ENCODE measurements around the gene SNCA. TPM values are rescaled to one million over a fixed set of nuclear protein-coding genes. Genes with fewer than 3 reads are reported as not detected.
A peak's percentile ranks its signal among the peaks of the same experiment; 100 is the strongest.

SNCA gene
- total RNA-seq, 2 experiments from 2014 or later: 1.7 to 2.8 TPM

DNA sequence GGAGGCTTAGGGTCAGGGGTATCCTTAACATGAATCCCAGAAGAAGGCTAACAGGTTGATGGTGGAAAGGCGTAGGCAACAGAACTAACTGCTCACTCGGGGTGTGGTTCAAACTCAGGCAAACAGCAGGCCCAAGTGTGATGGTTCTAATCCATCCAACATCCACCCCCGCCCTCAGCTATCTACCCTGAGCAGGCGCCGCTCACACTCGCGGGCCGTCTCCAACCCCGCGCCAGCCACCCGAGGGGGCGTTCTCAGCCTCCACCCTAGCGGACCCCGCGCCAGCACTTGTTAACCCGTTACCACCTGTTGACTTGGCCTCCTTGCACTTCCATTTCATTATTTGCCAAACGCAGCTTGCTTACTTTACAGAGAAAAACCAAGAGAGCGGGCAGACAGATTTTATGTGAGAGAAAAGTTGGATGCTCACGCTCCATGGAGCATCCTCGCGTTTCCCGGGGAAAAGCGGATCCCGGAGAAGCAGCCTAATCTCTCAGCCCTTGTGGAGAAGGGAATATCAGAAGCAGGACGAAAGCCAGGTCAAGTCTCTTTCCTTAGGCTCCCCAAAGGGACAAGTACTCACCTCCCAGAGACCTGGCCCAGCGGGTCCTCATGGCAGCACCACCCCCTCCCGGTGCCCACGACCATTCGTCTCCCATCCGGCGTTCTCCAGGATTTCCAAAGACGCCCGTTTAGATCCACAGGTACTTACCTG lies 773 bp downstream of the SNCA start:
- Mint-ChIP-seq H3K27me3 (peaks cover 61% of the 10 kb centered on the region), H3K9me3 (no peaks in the 10 kb centered on the region), H3K4me3 (peak overlapping the region; percentile 64), H3K27ac (no peak overlapping the region), H3K36me3 (peaks cover 1% of the 10 kb centered on the region), H3K4me1 (peaks cover 22% of the 10 kb centered on the region)
- ATAC-seq (ENCODE audit: low read depth): no peak
- no peak for DNase-seq
- POLR2A ChIA-PET: no interaction called here

DNA sequence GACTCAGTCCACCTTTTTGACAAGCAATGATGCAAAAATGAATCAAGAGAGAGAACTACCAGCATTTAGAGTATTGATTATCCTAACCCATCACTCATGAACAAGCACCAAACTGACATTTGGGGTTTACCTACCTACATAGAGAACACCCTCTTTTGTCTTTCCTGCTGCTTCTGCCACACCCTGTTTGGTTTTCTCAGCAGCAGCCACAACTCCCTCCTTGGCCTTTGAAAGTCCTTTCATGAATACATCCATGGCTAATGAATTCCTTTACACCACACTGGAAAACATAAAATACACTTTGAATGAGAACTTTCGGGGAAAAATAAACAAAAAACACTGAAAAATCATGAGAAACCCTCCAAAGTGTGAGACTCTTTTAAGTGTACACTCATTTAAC lies 1.5 kb downstream of the SNCA start:
- H3K36me3 Mint-ChIP-seq: peaks cover 1% of the 10 kb centered on the region
- DNase-seq: no peak
- H3K4me1 Mint-ChIP-seq: peaks cover 22% of the 10 kb centered on the region
- POLR2A ChIA-PET: no interaction called here
- no peaks in the 10 kb centered on the region for H3K9me3 Mint-ChIP-seq
- ATAC-seq (ENCODE audit: low read depth): no peak
- H3K27me3 Mint-ChIP-seq: peaks cover 54% of the 10 kb centered on the region
- H3K27ac Mint-ChIP-seq: no peak overlapping the region
- peak overlapping the region; percentile 33 for H3K4me3 Mint-ChIP-seq

DNA sequence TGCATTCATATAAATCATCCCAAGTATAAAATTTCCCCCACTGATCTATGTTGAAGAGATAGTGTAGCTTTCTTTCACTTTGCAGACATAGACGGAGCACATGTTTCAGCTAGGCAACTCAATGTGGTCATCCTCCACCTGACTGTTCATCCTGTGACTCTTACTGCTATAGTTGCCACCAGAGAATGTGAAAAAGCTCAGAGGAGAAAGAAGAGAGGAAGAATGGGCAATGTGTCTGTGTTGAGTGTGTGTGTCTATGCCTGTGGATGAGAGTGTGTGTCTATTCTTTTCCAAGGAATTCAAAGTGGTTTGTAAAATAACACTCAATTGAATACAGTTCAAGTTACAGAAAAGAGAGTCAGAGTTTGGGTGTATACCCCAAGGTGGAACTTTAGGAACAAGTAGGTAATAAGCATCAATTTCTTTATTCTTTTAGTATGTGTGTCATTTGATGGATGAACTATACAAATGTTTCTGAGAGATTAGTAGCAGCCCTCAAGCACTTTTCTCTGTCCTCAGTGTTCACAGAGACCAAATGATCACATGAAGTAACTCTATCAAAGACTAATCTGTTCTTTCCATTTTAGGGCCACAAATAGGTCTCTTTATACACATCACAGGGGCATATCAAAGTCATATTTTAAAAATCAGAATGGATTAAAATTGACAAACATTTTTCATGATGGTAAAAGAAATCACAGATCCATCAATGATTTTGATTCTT lies 2.3 kb downstream of the SNCA start:
- POLR2A ChIA-PET: no interaction called here
- Mint-ChIP-seq H3K27me3 (peaks cover 49% of the 10 kb centered on the region), H3K4me3 (no peak overlapping the region), H3K4me1 (peaks cover 27% of the 10 kb centered on the region), H3K36me3 (peaks cover 3% of the 10 kb centered on the region), H3K27ac (no peak overlapping the region), H3K9me3 (no peaks in the 10 kb centered on the region)
- DNase-seq (no peak), ATAC-seq (ENCODE audit: low read depth) (no peak)

DNA sequence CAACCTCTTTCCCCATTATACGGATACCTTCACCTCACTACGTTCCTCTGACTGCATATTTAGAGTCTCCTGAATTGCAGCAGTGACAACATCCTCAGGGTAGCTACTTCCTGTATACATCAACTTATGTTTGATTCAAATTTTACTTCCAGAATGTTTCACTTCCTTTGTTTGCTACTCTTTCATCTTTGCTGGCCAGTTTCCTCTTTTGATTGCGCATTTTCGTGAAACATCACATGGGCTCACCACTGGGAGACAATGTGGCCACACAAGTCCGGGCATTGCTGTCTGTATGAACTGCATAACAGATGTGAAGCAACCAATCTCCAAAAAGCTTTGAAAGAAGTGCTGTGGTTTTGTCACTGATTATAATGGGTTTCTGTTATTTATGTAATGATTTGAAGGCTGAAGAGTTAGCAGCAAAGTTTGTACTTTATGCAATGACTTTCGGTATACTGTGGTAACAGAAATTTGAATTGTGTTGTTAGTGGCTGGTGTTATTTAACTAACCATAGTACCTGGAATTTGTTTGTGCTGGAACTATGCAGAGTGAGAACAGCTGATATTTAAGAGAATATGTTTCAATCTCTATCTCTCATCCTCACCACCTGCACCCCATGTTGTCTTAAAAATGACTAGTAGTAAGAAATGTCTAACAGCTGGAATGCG lies 7.4 kb downstream of the SNCA start:
- Mint-ChIP-seq H3K4me1 (peaks cover 16% of the 10 kb centered on the region), H3K27ac (peak overlapping the region; percentile 73), H3K27me3 (peaks cover 14% of the 10 kb centered on the region), H3K9me3 (no peaks in the 10 kb centered on the region), H3K36me3 (peaks cover 8% of the 10 kb centered on the region), H3K4me3 (peak overlapping the region; percentile 67)
- ATAC-seq (ENCODE audit: low read depth) (peak; percentile 91), DNase-seq (peak; percentile 39)
- POLR2A ChIA-PET: no interaction called here

DNA sequence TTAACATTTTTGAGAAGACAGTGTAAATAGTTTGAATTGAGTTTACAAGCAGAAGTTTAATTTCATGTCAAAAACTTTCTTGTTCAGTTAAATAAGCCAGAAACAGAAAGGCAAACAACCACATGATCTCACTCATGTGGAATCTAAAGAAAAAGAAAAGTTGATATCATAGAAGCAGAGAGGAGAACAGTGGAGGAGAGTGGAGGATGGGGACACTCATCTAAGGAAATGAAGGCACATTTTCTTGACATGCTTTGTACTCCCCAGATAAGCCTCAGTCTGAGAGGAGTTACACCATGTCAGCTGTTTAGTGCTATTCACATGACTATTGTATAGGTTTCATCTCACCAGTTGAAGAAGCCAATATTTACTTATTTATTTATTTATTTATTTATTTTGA lies 13.5 kb downstream of the SNCA start:
- ATAC-seq (ENCODE audit: low read depth): no peak
- Mint-ChIP-seq H3K36me3 (peaks cover 2% of the 10 kb centered on the region), H3K4me3 (no peak overlapping the region), H3K9me3 (no peaks in the 10 kb centered on the region), H3K4me1 (peaks cover 4% of the 10 kb centered on the region), H3K27me3 (peaks cover 18% of the 10 kb centered on the region), H3K27ac (no peak overlapping the region)
- POLR2A ChIA-PET: no interaction called here
- DNase-seq: no peak

DNA sequence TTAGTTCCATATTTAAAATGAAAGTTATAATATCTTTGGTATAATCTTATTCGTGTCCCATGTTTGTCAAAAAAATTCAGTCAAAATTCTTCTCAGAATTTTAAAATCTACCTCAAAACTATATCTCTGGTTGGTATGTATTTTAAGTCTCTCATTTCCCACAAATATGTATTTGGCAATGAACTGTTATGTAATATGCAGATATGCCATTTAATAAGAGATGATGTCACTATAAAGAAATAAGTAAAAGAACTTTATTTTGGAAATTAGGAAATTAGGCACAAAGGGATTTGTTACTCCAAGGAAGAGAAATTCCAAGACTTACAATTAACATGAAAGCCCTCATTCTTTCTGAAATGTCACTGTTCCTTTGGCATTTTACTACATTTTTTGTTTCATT lies 15.3 kb downstream of the SNCA start:
- Mint-ChIP-seq H3K4me1 (peaks cover 1% of the 10 kb centered on the region), H3K36me3 (no peaks in the 10 kb centered on the region), H3K9me3 (no peaks in the 10 kb centered on the region), H3K4me3 (no peak overlapping the region), H3K27me3 (peaks cover 19% of the 10 kb centered on the region), H3K27ac (no peak overlapping the region)
- no peak for DNase-seq
- ATAC-seq (ENCODE audit: low read depth): no peak
- POLR2A ChIA-PET: no interaction called here

DNA sequence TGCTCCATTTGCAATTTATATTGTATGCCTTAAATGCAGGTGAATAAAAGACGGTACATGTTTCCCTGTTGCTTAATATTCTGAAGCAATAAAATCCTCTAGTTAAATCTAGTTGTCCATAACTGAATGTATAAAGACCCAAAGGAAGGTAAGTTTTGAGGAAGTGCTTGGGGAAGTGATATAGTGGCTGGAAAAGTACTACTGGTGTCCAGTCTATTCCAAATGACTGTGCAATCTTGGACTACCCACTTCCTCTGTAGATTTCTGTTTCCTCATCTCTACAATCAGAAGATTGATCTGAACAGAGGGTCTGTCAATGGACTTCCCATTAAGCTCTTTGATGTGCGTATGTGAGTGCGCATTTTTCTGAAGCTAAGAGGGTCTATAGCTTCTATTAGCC lies 17.0 kb downstream of the SNCA start:
- H3K36me3 Mint-ChIP-seq: no peaks in the 10 kb centered on the region
- ATAC-seq (ENCODE audit: low read depth): no peak
- no peak overlapping the region for H3K4me3 Mint-ChIP-seq
- POLR2A ChIA-PET: no interaction called here
- no peaks in the 10 kb centered on the region for H3K9me3 Mint-ChIP-seq
- H3K27me3 Mint-ChIP-seq: peaks cover 17% of the 10 kb centered on the region
- DNase-seq: no peak
- no peaks in the 10 kb centered on the region for H3K4me1 Mint-ChIP-seq
- no peak overlapping the region for H3K27ac Mint-ChIP-seq

DNA sequence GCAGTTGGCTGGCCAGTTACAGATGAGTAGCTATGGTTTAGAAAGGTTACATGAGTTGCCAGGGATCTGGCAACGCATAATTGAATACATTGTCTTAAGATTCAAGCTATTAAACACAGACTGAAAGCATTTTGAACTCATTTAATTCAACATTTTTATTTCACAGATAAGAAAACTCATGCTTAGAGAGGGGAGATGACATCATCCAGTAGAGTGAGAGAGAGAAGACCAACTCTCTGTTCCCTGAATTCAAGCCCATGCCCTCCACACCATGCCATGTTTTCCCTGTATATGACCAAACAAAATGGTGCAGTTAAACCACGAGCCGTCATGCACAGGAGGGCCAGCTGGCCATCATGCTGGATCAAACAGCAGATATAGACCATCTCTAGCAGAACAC lies 22.6 kb downstream of the SNCA start:
- Mint-ChIP-seq H3K27me3 (peaks cover 11% of the 10 kb centered on the region), H3K9me3 (no peaks in the 10 kb centered on the region), H3K4me3 (no peak overlapping the region), H3K4me1 (no peaks in the 10 kb centered on the region), H3K36me3 (no peaks in the 10 kb centered on the region), H3K27ac (no peak overlapping the region)
- POLR2A ChIA-PET: no interaction called here
- DNase-seq (no peak), ATAC-seq (ENCODE audit: low read depth) (no peak)

DNA sequence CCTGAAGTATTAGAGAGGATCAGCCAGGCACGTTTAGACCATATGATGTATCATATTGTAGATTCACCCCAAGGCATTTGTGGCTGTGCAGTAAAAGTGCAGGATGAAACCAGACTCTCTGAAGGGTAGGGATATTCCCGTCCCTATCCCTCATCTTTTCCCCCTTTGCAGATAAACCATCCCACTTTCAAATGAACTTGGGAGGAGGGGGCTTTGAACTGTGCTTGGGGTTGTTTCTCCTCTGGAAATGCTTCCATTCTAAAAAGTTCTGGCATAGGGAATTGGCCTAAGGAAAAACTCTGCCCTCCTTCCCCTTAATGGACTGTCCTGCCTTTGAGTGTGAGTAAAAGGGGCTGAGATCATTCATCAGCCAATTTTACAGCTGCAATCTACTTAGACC lies 23.8 kb downstream of the SNCA start:
- no peak overlapping the region for H3K4me3 Mint-ChIP-seq
- no peak overlapping the region for H3K27ac Mint-ChIP-seq
- no peak for ATAC-seq (ENCODE audit: low read depth)
- H3K27me3 Mint-ChIP-seq: peaks cover 9% of the 10 kb centered on the region
- H3K9me3 Mint-ChIP-seq: no peaks in the 10 kb centered on the region
- H3K4me1 Mint-ChIP-seq: no peaks in the 10 kb centered on the region
- POLR2A ChIA-PET: no interaction called here
- H3K36me3 Mint-ChIP-seq: no peaks in the 10 kb centered on the region
- no peak for DNase-seq

DNA sequence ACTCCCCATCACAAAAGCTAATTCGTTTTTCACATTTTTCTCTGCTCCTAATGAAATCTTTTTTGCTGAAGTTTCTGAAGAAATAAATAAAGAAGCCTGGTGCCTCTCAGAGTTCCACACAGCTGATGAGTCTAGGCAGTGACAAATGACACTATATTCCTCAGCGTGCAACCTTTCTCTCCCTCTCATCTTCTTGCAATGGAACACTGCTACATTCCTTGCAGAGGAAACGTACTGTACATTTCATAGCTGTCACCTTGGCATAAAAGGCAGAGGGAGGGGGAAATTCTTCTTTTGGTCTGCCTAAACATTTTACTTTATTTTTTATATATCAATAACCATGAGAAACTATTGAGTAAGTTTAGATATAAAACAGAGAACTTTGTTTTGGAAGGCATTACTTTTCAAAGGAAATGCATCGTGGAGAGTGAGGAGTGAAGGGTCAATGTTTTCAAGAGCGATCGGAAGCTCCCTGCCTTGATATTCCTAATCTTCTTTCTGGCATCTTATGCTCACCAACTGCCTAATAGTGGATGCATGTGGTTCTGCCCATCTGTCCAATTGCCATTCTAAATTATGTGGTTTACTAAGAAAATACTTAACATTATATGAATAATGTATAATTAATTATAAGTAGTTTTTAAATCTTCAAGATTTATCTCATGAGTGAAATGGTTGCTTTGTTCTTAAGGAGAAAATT lies 29.4 kb downstream of the SNCA start:
- ATAC-seq (ENCODE audit: low read depth) (no peak), DNase-seq (no peak)
- H3K9me3 Mint-ChIP-seq: no peaks in the 10 kb centered on the region
- no peaks in the 10 kb centered on the region for H3K27me3 Mint-ChIP-seq
- H3K27ac Mint-ChIP-seq: no peak overlapping the region
- POLR2A ChIA-PET: no interaction called here
- H3K4me1 Mint-ChIP-seq: no peaks in the 10 kb centered on the region
- H3K36me3 Mint-ChIP-seq: no peaks in the 10 kb centered on the region
- no peak overlapping the region for H3K4me3 Mint-ChIP-seq

DNA sequence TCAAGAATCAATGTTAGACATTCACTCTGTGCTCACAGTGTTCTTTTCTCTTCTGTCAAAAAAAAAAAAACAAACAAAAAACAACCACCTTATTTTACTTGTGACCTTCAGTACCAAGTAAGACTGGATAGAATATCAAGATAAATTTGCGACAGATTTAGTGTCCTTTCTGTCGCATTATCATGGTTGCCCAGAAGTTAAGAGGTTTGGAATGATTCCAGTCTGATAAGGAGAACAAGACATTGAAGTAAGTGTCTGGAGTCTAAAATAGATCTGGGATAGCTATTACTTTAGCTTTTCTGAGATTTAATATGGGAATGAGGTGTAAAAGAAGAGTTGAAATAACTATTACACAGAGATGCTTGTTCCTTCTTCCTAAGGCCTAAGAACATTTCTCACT lies 31.7 kb downstream of the SNCA start:
- no peak overlapping the region for H3K4me3 Mint-ChIP-seq
- H3K4me1 Mint-ChIP-seq: no peaks in the 10 kb centered on the region
- no peaks in the 10 kb centered on the region for H3K9me3 Mint-ChIP-seq
- no peak overlapping the region for H3K27ac Mint-ChIP-seq
- H3K27me3 Mint-ChIP-seq: no peaks in the 10 kb centered on the region
- DNase-seq: no peak
- no peaks in the 10 kb centered on the region for H3K36me3 Mint-ChIP-seq
- POLR2A ChIA-PET: no interaction called here
- ATAC-seq (ENCODE audit: low read depth): no peak

DNA sequence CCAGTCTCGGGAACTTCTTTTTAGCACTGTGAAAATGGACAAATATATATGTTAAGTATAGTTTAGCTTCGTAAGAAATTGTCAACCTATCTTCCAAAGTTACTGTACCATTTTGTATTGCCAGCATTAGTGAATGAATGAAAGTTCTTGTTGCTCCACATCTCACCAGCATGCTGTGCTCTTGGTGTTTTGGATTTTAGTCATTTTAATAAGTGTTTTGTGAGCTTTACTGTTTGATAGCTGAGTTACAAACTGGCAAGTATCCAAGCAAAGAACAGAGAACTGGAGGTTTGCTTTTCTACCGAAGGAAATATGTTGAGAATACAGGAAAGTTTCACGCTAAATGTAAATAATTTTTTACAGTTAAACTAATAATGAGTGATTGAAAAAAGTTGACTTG lies 33.0 kb downstream of the SNCA start:
- no peak for ATAC-seq (ENCODE audit: low read depth)
- Mint-ChIP-seq H3K4me3 (no peak overlapping the region), H3K4me1 (no peaks in the 10 kb centered on the region), H3K27ac (no peak overlapping the region), H3K9me3 (no peaks in the 10 kb centered on the region), H3K36me3 (no peaks in the 10 kb centered on the region), H3K27me3 (no peaks in the 10 kb centered on the region)
- DNase-seq: no peak
- POLR2A ChIA-PET: no interaction called here

DNA sequence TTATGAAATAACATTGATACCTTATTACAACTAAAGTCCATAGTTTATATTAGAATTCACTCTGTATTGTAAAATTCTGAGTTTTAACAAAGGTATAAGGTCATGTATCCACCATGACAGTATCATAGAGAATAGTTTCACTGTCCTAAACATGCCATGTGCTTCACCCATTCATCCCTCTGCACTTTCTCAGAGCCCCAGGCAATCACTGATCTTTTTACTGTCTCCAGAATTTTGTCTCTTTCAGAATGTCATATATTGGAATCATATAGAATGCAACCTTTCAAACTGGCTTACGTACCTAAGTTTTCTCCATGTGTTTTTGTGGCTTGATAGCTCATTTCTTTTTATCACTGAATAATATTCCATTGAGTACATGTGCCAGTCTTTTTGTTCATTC lies 33.9 kb downstream of the SNCA start:
- H3K4me3 Mint-ChIP-seq: no peak overlapping the region
- no peaks in the 10 kb centered on the region for H3K4me1 Mint-ChIP-seq
- H3K36me3 Mint-ChIP-seq: no peaks in the 10 kb centered on the region
- H3K9me3 Mint-ChIP-seq: no peaks in the 10 kb centered on the region
- POLR2A ChIA-PET: no interaction called here
- no peaks in the 10 kb centered on the region for H3K27me3 Mint-ChIP-seq
- DNase-seq (no peak), ATAC-seq (ENCODE audit: low read depth) (no peak)
- H3K27ac Mint-ChIP-seq: no peak overlapping the region
